DND-41 (cell line): Measurements from ENCODE around the gene PHGDH.

Experiments
- ATAC-seq: fragments of 200-7000 bp; cut with Tn5 transposase; 3 replicates; pipeline ENCODE4 v1.9.1; 2021; ENCODE audit warnings: low read depth; ENCODE audit not compliant: insufficient read depth
- DNase-seq: peaks from one replicate; pipeline ENCODE4 v3.0.0-alpha.2; 2020
- H2AFZ ChIP-seq: 2 replicates; pipeline ENCODE4 v1.6.0; 2012; ENCODE audit warnings: low read depth, low read length
- H3K27ac ChIP-seq: 2 replicates; pipeline ENCODE4 v1.5.1; 2012; ENCODE audit warnings: low read length, inconsistent platforms
- H3K27me3 ChIP-seq: fragments of 200-600 bp; sonication (generic); 2 replicates; pipeline ENCODE4 v1.6.0; 2012; ENCODE audit warnings: low read length, mild to moderate bottlenecking, inconsistent platforms; ENCODE audit not compliant: insufficient read depth, poor library complexity
- H3K36me3 ChIP-seq: 2 replicates; pipeline ENCODE4 v1.5.1; 2012; ENCODE audit warnings: low read length, inconsistent platforms; ENCODE audit not compliant: insufficient read depth
- H3K4me1 ChIP-seq: 2 replicates; pipeline ENCODE4 v1.5.1; 2012; ENCODE audit warnings: mild to moderate bottlenecking, low read length; ENCODE audit not compliant: insufficient read depth
- H3K4me2 ChIP-seq: 2 replicates; pipeline ENCODE4 v1.6.0; 2012; ENCODE audit warnings: mild to moderate bottlenecking, moderate library complexity, low read length, inconsistent platforms; ENCODE audit not compliant: insufficient read depth
- H3K4me3 ChIP-seq, 2 experiments: fragments of 200-600 bp in 1 of 2; shearing (Covaris generic) in 1 of 2; 2 replicates each; pipeline ENCODE4 v1.5.1; 2012 to 2016; ENCODE audit warnings: inconsistent platforms in 2 of 2, low read length in 2 of 2, mild to moderate bottlenecking in 2 of 2, low read depth in 1 of 2, moderate library complexity in 1 of 2
- H3K79me2 ChIP-seq: 2 replicates; pipeline ENCODE4 v1.6.0; 2012; ENCODE audit warnings: low read length, inconsistent platforms; ENCODE audit not compliant: insufficient read depth
- H3K9ac ChIP-seq: 2 replicates; pipeline ENCODE4 v1.6.0; 2012; ENCODE audit warnings: low read depth, mild to moderate bottlenecking, inconsistent platforms, low read length, moderate library complexity
- H3K9me3 ChIP-seq: 2 replicates; pipeline ENCODE4 v1.5.1; 2012; ENCODE audit warnings: low read length, moderate library complexity, mild to moderate bottlenecking, inconsistent platforms; ENCODE audit not compliant: insufficient read depth, severe bottlenecking
- H4K20me1 ChIP-seq: 2 replicates; pipeline ENCODE4 v1.6.0; 2012; ENCODE audit warnings: low read length; ENCODE audit not compliant: insufficient read depth
- EZH2 ChIP-seq: IDR thresholded peaks from 3 replicates; pipeline ENCODE4 v1.6.1; 2012; ENCODE audit warnings: borderline replicate concordance, low read depth, mild to moderate bottlenecking, moderate library complexity, low read length, inconsistent platforms; ENCODE audit not compliant: severe bottlenecking
- TF ChIP-seq, protein P1 (sequence below): IDR thresholded peaks from 2 replicates; pipeline ENCODE4 v1.5.1; 2012; ENCODE audit warnings: borderline replicate concordance, low read length, moderate library complexity, mild to moderate bottlenecking; ENCODE audit not compliant: poor library complexity, severe bottlenecking; ENCODE audit errors: extremely low read depth

PHGDH gene

GRCh38 chr1:119735217-119735616 is 23.5 kb downstream of the PHGDH start:
- H3K4me1 ChIP-seq: no peaks in the 10 kb centered on the region
- DNase-seq: no peak
- no peaks in the 10 kb centered on the region for H3K27me3 ChIP-seq
- no peak overlapping the region for H3K4me3 ChIP-seq
- H2AFZ ChIP-seq: no peak overlapping the region
- no peak overlapping the region for H3K27ac ChIP-seq
- H3K79me2 ChIP-seq: peaks cover 8% of the 10 kb centered on the region
- no peak overlapping the region for H3K9ac ChIP-seq
- H3K4me2 ChIP-seq: no peak overlapping the region
- no peak for ATAC-seq
- no peak for TF ChIP-seq EZH2
- TF ChIP-seq, protein P1, sequence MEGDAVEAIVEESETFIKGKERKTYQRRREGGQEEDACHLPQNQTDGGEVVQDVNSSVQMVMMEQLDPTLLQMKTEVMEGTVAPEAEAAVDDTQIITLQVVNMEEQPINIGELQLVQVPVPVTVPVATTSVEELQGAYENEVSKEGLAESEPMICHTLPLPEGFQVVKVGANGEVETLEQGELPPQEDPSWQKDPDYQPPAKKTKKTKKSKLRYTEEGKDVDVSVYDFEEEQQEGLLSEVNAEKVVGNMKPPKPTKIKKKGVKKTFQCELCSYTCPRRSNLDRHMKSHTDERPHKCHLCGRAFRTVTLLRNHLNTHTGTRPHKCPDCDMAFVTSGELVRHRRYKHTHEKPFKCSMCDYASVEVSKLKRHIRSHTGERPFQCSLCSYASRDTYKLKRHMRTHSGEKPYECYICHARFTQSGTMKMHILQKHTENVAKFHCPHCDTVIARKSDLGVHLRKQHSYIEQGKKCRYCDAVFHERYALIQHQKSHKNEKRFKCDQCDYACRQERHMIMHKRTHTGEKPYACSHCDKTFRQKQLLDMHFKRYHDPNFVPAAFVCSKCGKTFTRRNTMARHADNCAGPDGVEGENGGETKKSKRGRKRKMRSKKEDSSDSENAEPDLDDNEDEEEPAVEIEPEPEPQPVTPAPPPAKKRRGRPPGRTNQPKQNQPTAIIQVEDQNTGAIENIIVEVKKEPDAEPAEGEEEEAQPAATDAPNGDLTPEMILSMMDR: no peak
- peaks cover 99% of the 10 kb centered on the region for H3K36me3 ChIP-seq
- peaks cover 55% of the 10 kb centered on the region for H4K20me1 ChIP-seq
- no peaks in the 10 kb centered on the region for H3K9me3 ChIP-seq

- H3K4me3 ChIP-seq: no peak overlapping the region
- H3K4me1 ChIP-seq: no peaks in the 10 kb centered on the region
- no peak for DNase-seq
- H2AFZ ChIP-seq: no peak overlapping the region
- no peak for ATAC-seq
- H3K9me3 ChIP-seq: no peaks in the 10 kb centered on the region
- no peak overlapping the region for H3K27ac ChIP-seq
- peaks cover 56% of the 10 kb centered on the region for H4K20me1 ChIP-seq
- H3K27me3 ChIP-seq: no peaks in the 10 kb centered on the region
- H3K36me3 ChIP-seq: peaks cover 99% of the 10 kb centered on the region
- no peak overlapping the region for H3K4me2 ChIP-seq
- TF ChIP-seq, protein P1: no peak
- TF ChIP-seq EZH2: no peak
- H3K79me2 ChIP-seq: peaks cover 8% of the 10 kb centered on the region
- H3K9ac ChIP-seq: no peak overlapping the region
Measured at GRCh38 chr1:119736649-119737039, 24.9 kb downstream of the PHGDH start.

GRCh38 chr1:119737040-119737682 is 25.4 kb downstream of the PHGDH start:
- no peak overlapping the region for H2AFZ ChIP-seq
- peaks cover 56% of the 10 kb centered on the region for H4K20me1 ChIP-seq
- no peaks in the 10 kb centered on the region for H3K9me3 ChIP-seq
- peaks cover 6% of the 10 kb centered on the region for H3K79me2 ChIP-seq
- H3K4me1 ChIP-seq: no peaks in the 10 kb centered on the region
- no peak overlapping the region for H3K27ac ChIP-seq
- peaks cover 99% of the 10 kb centered on the region for H3K36me3 ChIP-seq
- 0 out of 3 replicates have a peak, but pooled peaks have one; percentile 18 for ATAC-seq
- H3K4me3 ChIP-seq: no peak overlapping the region
- no peak overlapping the region for H3K9ac ChIP-seq
- H3K4me2 ChIP-seq: no peak overlapping the region
- DNase-seq: no peak
- no peak for TF ChIP-seq EZH2
- TF ChIP-seq, protein P1: no peak
- no peaks in the 10 kb centered on the region for H3K27me3 ChIP-seq
